Uterus (tissue), 4 donors: Measurements from ENCODE around the gene ZSCAN16. TPM values are rescaled to one million over a fixed set of nuclear protein-coding genes. Genes with fewer than 3 reads are reported as not detected.
A peak's percentile ranks its signal among the peaks of the same experiment; 100 is the strongest.
"Not testable (repeated sequence)": the region's sequence is repeated elsewhere in the genome, so short reads cannot be mapped to it uniquely, and the experiment has no call there.

Experiments
- DNase-seq, 2 donors: peaks; one replicate each; pipeline ENCODE4 v3.0.0-alpha.2; 2019 to 2020
- H3K27ac ChIP-seq, 2 donors: fragments of 200-600 bp; sonication (generic); 1 replicate in 1 of 2; 2 replicates in 1 of 2; pipeline ENCODE4 v1.5.1; 2016 to 2018
- H3K27me3 ChIP-seq, 2 donors: fragments of 200-600 bp; sonication (generic); one replicate each; pipeline ENCODE4 v1.5.1; 2018 to 2019; ENCODE audit warnings: control low read depth in 1 of 2
- H3K36me3 ChIP-seq, 2 donors: fragments of 200-600 bp; sonication (generic); one replicate each; pipeline ENCODE4 v1.5.1; 2019; ENCODE audit warnings: control low read depth in 1 of 2
- H3K4me1 ChIP-seq, 2 donors: fragments of 200-600 bp; sonication (generic); one replicate each; pipeline ENCODE4 v1.5.1; 2018 to 2019; ENCODE audit warnings: control low read depth in 1 of 2
- H3K4me3 ChIP-seq, 2 donors: fragments of 200-600 bp; sonication (generic); 1 replicate in 1 of 2; 2 replicates in 1 of 2; pipeline ENCODE4 v1.5.1; 2018 to 2019; ENCODE audit warnings: mild to moderate bottlenecking in 1 of 2
- H3K9me3 ChIP-seq, 2 donors: fragments of 200-600 bp; sonication (generic); one replicate each; pipeline ENCODE4 v1.5.1; 2019; ENCODE audit warnings: control low read depth in 1 of 2
- CTCF ChIP-seq, 4 experiments: fragments of 200-600 bp in 2 of 4; fragments of 450-650 bp in 2 of 4; sonication (generic) in 2 of 4; IDR thresholded peaks; one replicate each; pipeline ENCODE4 v1.5.1; 2016 to 2019; ENCODE audit warnings: antibody characterized with exemption in 4 of 4, mild to moderate bottlenecking in 2 of 4, moderate library complexity in 1 of 4
- POLR2A ChIP-seq, 2 donors: fragments of 450-650 bp; IDR thresholded peaks; one replicate each; pipeline ENCODE4 v1.6.1; 2016; ENCODE audit warnings: antibody characterized with exemption in 2 of 2, mild to moderate bottlenecking in 1 of 2, moderate library complexity in 1 of 2
- intact Hi-C: fragments of 100-400 bp; cut with DNase I; formaldehyde crosslinking; loops from one replicate; pipeline ENCODE4 v1.15.1; 2023; ENCODE audit warnings: low total_unique reads
- total RNA-seq, 4 donors: library from RNA; depleted of rRNA in 3 of 4; stranded (reverse); fragments of >200 nt in 3 of 4; gene quantifications; one replicate each; pipeline versions ENCODE4 v1.1.0 to v1.2.4, GENCODE V29; 2014 to 2023
- donor health status: DM: yes; HTN: yes; CAD: no.

The ZSCAN16 gene
- 1 to 10 TPM in 3 of 4 donors, not detected in 1; 1.8 to 7.9 (median 5.3) TPM for total RNA-seq

- no peak for TF ChIP-seq POLR2A (IDR thresholded peaks at IDR 0.05)
- TF ChIP-seq CTCF (IDR thresholded peaks at IDR 0.05) = peak in 1 of 4 experiments; percentile 7
- H3K9me3 ChIP-seq = no peaks in the 10 kb centered on the region
- no peaks in the 10 kb centered on the region for H3K27me3 ChIP-seq
- no peaks in the 10 kb centered on the region for H3K36me3 ChIP-seq
- peaks cover 0 to 5% of the 10 kb centered on the region in 2 donors for H3K4me1 ChIP-seq
- peak within 1 kb of the TSS; percentile 58 to 61 for H3K4me3 ChIP-seq
- intact Hi-C loops = no loop called here
- peak within 1 kb of the TSS; percentile 60 to 73 for H3K27ac ChIP-seq
- peak; percentile 70 to 81 for DNase-seq
Measured at GRCh38 chr6:28124350-28124970, at the start of gene ZSCAN16. TSS of gene ZSCAN16 (plus strand) at chr6:28124609. CDS start at chr6:28125444, 835 bp downstream.

- no peak for TF ChIP-seq POLR2A (IDR thresholded peaks at IDR 0.05)
- no peak for TF ChIP-seq CTCF (IDR thresholded peaks at IDR 0.05)
- H3K36me3 ChIP-seq = no peaks in the 10 kb centered on the region
- H3K9me3 ChIP-seq = no peaks in the 10 kb centered on the region
- H3K27ac ChIP-seq = no peak overlapping the region
- DNase-seq = no peak
- no peaks in the 10 kb centered on the region for H3K4me1 ChIP-seq
- no peaks in the 10 kb centered on the region for H3K27me3 ChIP-seq
- H3K4me3 ChIP-seq = no peak overlapping the region
- intact Hi-C loops = no loop called here
Measured at GRCh38 chr6:28078050-28078449, 46.4 kb upstream of the ZSCAN16 start.

GRCh38 chr6:28078836-28079235, 45.6 kb upstream of the ZSCAN16 start:
- H3K4me1 ChIP-seq = no peaks in the 10 kb centered on the region
- no peak for DNase-seq
- TF ChIP-seq CTCF (IDR thresholded peaks at IDR 0.05) (no peak), POLR2A (IDR thresholded peaks at IDR 0.05) (no peak)
- intact Hi-C loops = no loop called here
- H3K36me3 ChIP-seq = no peaks in the 10 kb centered on the region
- H3K4me3 ChIP-seq = no peak overlapping the region
- H3K27me3 ChIP-seq = no peaks in the 10 kb centered on the region
- no peaks in the 10 kb centered on the region for H3K9me3 ChIP-seq
- H3K27ac ChIP-seq = no peak overlapping the region

GRCh38 chr6:28080381-28080630, 44.1 kb upstream of the ZSCAN16 start, which contains the start of gene ZNF165:
TSS of gene ZNF165 (plus strand) at chr6:28080568. CDS start at chr6:28085481, 4,913 bp downstream.
- H3K36me3 ChIP-seq, DNase-seq, H3K9me3 ChIP-seq, H3K27me3 ChIP-seq, H3K4me1 ChIP-seq, intact Hi-C loops: not testable (repeated sequence)
- Histone ChIP-seq H3K4me3 (peak within 1 kb of the TSS; percentile 59 to 72), H3K27ac (peak within 1 kb of the TSS; percentile 86 to 88)

GRCh38 chr6:28080631-28081485, 43.6 kb upstream of the ZSCAN16 start:
- intact Hi-C loops = no loop called here

More at GRCh38 chr6:28080631-28081485, 43.6 kb upstream of the ZSCAN16 start:
- peak; percentile 94 to 95 for DNase-seq
- Histone ChIP-seq H3K27ac (peak overlapping the region; percentile 86 to 88), H3K27me3 (no peaks in the 10 kb centered on the region), H3K36me3 (no peaks in the 10 kb centered on the region), H3K9me3 (no peaks in the 10 kb centered on the region), H3K4me3 (peak overlapping the region; percentile 59 to 72), H3K4me1 (no peaks in the 10 kb centered on the region)
- TF ChIP-seq POLR2A (IDR thresholded peaks at IDR 0.05) = peak in 1 of 2 donors; percentile 31
- TF ChIP-seq CTCF (IDR thresholded peaks at IDR 0.05) = peak in 1 of 4 experiments; percentile 25
